ENCODE measurements around the gene RPS8. TPM values are rescaled to one million over a fixed set of nuclear protein-coding genes. Genes with fewer than 3 reads are reported as not detected.
A peak's percentile ranks its signal among the peaks of the same experiment; 100 is the strongest.

Gene RPS8
- total and polyA plus RNA-seq, 10 donors, result 1,626 to 6,194 (median 2,275) TPM

DNA sequence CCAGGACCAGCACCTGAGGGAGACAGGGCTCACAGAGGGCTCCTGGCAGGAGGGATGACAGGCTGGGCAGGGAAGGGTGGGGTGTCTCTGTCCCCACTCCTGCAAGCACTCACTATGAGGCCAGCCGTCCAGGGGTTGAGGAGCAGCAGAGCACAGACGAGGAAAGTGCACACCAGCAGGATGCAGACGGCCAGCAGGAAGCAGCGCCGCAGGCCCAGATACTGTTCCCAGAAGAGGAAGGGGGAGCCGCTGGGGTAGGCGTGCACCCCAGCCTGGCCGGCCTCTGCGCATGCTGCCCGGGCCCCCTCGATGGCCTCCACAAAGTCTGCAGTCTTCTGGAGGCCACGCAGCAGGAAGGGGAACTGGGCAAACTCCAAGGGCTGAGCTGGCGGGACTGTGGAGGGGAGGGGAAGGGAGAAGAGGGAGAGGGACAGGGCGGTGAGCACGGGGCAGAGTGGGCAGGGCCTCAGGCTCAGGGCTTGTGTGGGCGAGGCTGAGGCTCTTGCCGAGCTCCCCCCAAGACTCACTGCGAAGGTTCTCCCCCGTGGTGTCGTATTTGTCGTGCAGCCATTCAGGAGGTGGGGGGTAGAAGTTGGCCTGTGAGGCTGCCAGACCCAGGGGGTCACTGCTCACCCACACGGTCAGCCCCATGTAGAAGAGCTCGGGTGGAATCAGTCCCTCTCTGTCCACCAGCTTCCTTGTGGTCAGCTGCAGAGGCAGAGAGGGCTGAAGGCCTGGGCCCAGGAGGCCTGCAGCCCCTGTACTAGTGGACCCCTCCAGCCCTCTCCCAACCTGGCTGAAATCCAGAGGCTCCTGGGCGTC lies 51.2 kb downstream of the RPS8 start:
- Histone ChIP-seq H3K27ac (peak overlapping the region in 6 of 8 donors; percentile 35 to 70 (median 62)), H3K4me3 (peak overlapping the region in 2 of 8 donors; percentile 1 to 4), H3K36me3 (no peaks in the 10 kb centered on the region), H3K27me3 (replicated peaks in 1 of 7) (no peaks in the 10 kb centered on the region), H3K4me1 (peaks cover 0 to 46% (median 20%) of the 10 kb centered on the region in 6 donors), H3K9me3 (no peaks in the 10 kb centered on the region)
- 14 to 28% (median 22%) methylated on average over 18 to 24 of the region's 24 CpGs for WGBS, 5 donors
- TF ChIP-seq POLR2A (IDR thresholded peaks at IDR 0.05), result no peak
- TF ChIP-seq POLR2AphosphoS5 (IDR thresholded peaks at IDR 0.05), result peak; percentile 48 to 85 (median 70)
- DNase-seq, result peak; percentile 91
- intact Hi-C loops (cut with DNase I; ENCODE audit: low total_unique reads), result no loop called here

GRCh38 chr1:44827197-44828002 lies 52.1 kb downstream of the RPS8 start:
- peak overlapping the region in 5 of 8 donors; percentile 55 to 70 (median 63) for H3K27ac ChIP-seq
- peak; percentile 74 for DNase-seq
- H3K27me3 ChIP-seq (replicated peaks in 1 of 7), result no peaks in the 10 kb centered on the region
- H3K36me3 ChIP-seq, result no peaks in the 10 kb centered on the region
- TF ChIP-seq, protein P1, sequence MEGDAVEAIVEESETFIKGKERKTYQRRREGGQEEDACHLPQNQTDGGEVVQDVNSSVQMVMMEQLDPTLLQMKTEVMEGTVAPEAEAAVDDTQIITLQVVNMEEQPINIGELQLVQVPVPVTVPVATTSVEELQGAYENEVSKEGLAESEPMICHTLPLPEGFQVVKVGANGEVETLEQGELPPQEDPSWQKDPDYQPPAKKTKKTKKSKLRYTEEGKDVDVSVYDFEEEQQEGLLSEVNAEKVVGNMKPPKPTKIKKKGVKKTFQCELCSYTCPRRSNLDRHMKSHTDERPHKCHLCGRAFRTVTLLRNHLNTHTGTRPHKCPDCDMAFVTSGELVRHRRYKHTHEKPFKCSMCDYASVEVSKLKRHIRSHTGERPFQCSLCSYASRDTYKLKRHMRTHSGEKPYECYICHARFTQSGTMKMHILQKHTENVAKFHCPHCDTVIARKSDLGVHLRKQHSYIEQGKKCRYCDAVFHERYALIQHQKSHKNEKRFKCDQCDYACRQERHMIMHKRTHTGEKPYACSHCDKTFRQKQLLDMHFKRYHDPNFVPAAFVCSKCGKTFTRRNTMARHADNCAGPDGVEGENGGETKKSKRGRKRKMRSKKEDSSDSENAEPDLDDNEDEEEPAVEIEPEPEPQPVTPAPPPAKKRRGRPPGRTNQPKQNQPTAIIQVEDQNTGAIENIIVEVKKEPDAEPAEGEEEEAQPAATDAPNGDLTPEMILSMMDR (IDR thresholded peaks at IDR 0.05 in 8 of 11, conservative IDR thresholded peaks at IDR 0.05 in 3 of 11), result no peak
- TF ChIP-seq POLR2AphosphoS5 (IDR thresholded peaks at IDR 0.05) (no peak), POLR2A (IDR thresholded peaks at IDR 0.05) (no peak)
- no peaks in the 10 kb centered on the region for H3K9me3 ChIP-seq
- 87 to 91% (median 89%) methylated on average over 24 to 28 of the region's 28 CpGs for WGBS, 5 donors
- H3K4me3 ChIP-seq, result no peak overlapping the region
- intact Hi-C loops (cut with DNase I; ENCODE audit: low total_unique reads), result no loop called here
- H3K4me1 ChIP-seq, result peaks cover 0 to 54% (median 24%) of the 10 kb centered on the region in 6 donors

- 94 to 97% (median 96%) methylated on average over 16 to 21 of the region's 21 CpGs for WGBS, 5 donors
- H3K4me3 ChIP-seq, result no peak overlapping the region
- H3K27me3 ChIP-seq (replicated peaks in 1 of 7), result no peaks in the 10 kb centered on the region
- TF ChIP-seq POLR2AphosphoS5 (IDR thresholded peaks at IDR 0.05), result no peak
- no peak for TF ChIP-seq POLR2A (IDR thresholded peaks at IDR 0.05)
- TF ChIP-seq, protein P1 (IDR thresholded peaks at IDR 0.05 in 8 of 11, conservative IDR thresholded peaks at IDR 0.05 in 3 of 11), result no peak
- peak; percentile 74 for DNase-seq
- H3K4me1 ChIP-seq, result peaks cover 0 to 62% (median 25%) of the 10 kb centered on the region in 6 donors
- H3K27ac ChIP-seq, result no peak overlapping the region
- no peaks in the 10 kb centered on the region for H3K36me3 ChIP-seq
- intact Hi-C loops (cut with DNase I; ENCODE audit: low total_unique reads), result no loop called here
- no peaks in the 10 kb centered on the region for H3K9me3 ChIP-seq
Measured at GRCh38 chr1:44828003-44828651, 52.8 kb downstream of the RPS8 start.

Small RNA genes lying within 50 kb of the gene (small RNA-seq; reads per million reads assigned to genes)
- 1.7 to 8.9 (median 3.4) reads per million in 4 donors for gene RNU5D-1
- 511 to 743 (median 539) reads per million in 4 donors for gene SNORD38A
- gene SNORD38B, result 0 reads per million in 4 donors
- 2,579 to 3,281 (median 3,146) reads per million in 4 donors for gene SNORD46
- 0 reads per million in 4 donors for gene SNORD55

Other genes with a start within 250 kb of the RPS8 start
- 1 to 10 TPM; 4.3 to 7.5 (median 5.4) TPM for gene TMEM53, start 101.1 kb upstream of the RPS8 start, total RNA-seq
- gene TMEM53, start 101.1 kb upstream of the RPS8 start, polyA plus RNA-seq, result 1 to 10 TPM; 4.9 to 5.7 (median 5.5) TPM
- 10 to 100 TPM; 12.2 to 24.7 (median 16.2) TPM for gene ARMH1, start 100.8 kb upstream of the RPS8 start, total RNA-seq
- gene ARMH1, start 100.8 kb upstream of the RPS8 start, polyA plus RNA-seq, result 10 to 100 TPM; 43.9 to 86.0 (median 77.4) TPM
- not detected for gene RNU5D-1, start 44.4 kb upstream of the RPS8 start, total RNA-seq
- not detected for gene RNU5D-1, start 44.4 kb upstream of the RPS8 start, polyA plus RNA-seq
- gene KIF2C, start 35.7 kb upstream of the RPS8 start, total RNA-seq, result 1 to 10 TPM; 1.6 to 6.6 (median 5.0) TPM
- 1 to 10 TPM; 1.4 to 7.6 (median 2.9) TPM for gene KIF2C, start 35.7 kb upstream of the RPS8 start, polyA plus RNA-seq
- gene BEST4, start 12.6 kb downstream of the RPS8 start, total RNA-seq, result under 1 TPM in 4 of 7 donors, not detected in 3; 0.16 to 0.61 (median 0.30) TPM
- under 1 TPM; 0.32 to 0.89 (median 0.80) TPM for gene BEST4, start 12.6 kb downstream of the RPS8 start, polyA plus RNA-seq
- gene PLK3, start 24.8 kb downstream of the RPS8 start, total RNA-seq, result 10 to 100 TPM; 22.0 to 51.7 (median 33.1) TPM
- gene PLK3, start 24.8 kb downstream of the RPS8 start, polyA plus RNA-seq, result 10 to 100 TPM; 14.7 to 24.6 (median 24.3) TPM
- 1 to 10 TPM in 2 of 7 donors, under 1 TPM in 2, not detected in 3; 0.82 to 2.1 (median 1.1) TPM for gene DYNLT4, start 31.8 kb downstream of the RPS8 start, total RNA-seq
- under 1 TPM; 0.15 to 0.58 (median 0.22) TPM for gene DYNLT4, start 31.8 kb downstream of the RPS8 start, polyA plus RNA-seq
- 10 to 100 TPM in 1 of 7 donors, 1 to 10 TPM in 6; 2.8 to 11.9 (median 7.3) TPM for gene BTBD19, start 33.0 kb downstream of the RPS8 start, total RNA-seq
- 1 to 10 TPM in 2 of 3 donors, under 1 TPM in 1; 0.73 to 5.5 (median 1.1) TPM for gene BTBD19, start 33.0 kb downstream of the RPS8 start, polyA plus RNA-seq
- gene PTCH2, start 67.7 kb downstream of the RPS8 start, total RNA-seq, result 1 to 10 TPM; 1.0 to 1.5 (median 1.2) TPM
- 1 to 10 TPM in 2 of 3 donors, under 1 TPM in 1; 0.56 to 1.6 (median 1.3) TPM for gene PTCH2, start 67.7 kb downstream of the RPS8 start, polyA plus RNA-seq
- gene EIF2B3, start 211.1 kb downstream of the RPS8 start, total RNA-seq, result 10 to 100 TPM; 14.5 to 28.8 (median 23.4) TPM
- gene EIF2B3, start 211.1 kb downstream of the RPS8 start, polyA plus RNA-seq, result 10 to 100 TPM in 2 of 3 donors, 1 to 10 TPM in 1; 7.4 to 15.2 (median 13.7) TPM
- gene HECTD3, start 235.8 kb downstream of the RPS8 start, total RNA-seq, result 10 to 100 TPM; 33.2 to 50.7 (median 37.6) TPM
- 10 to 100 TPM; 13.3 to 24.9 (median 15.9) TPM for gene HECTD3, start 235.8 kb downstream of the RPS8 start, polyA plus RNA-seq
- 10 to 100 TPM; 41.5 to 70.4 (median 65.4) TPM for gene UROD, start 236.7 kb downstream of the RPS8 start, total RNA-seq
- 10 to 100 TPM; 69.8 to 90.9 (median 80.0) TPM for gene UROD, start 236.7 kb downstream of the RPS8 start, polyA plus RNA-seq